DOHH2 (cell line): Measurements from ENCODE around the gene DLAT.

Experiments used
- H3F3A ChIP-seq: fragments of 200-600 bp; sonication (generic), shearing (Covaris generic); 2 replicates; pipeline ENCODE4 v1.6.0; 2016; ENCODE audit warnings: antibody characterized with exemption, mild to moderate bottlenecking; ENCODE audit not compliant: control insufficient read depth, insufficient read depth
- H3K27ac ChIP-seq: fragments of 200-600 bp; sonication (generic); 2 replicates; pipeline ENCODE4 v1.5.1; 2014; ENCODE audit warnings: low read depth, mild to moderate bottlenecking, low read length, moderate library complexity
- H3K27me3 ChIP-seq: fragments of 200-600 bp; sonication (generic); 2 replicates; pipeline ENCODE4 v1.6.1; 2014; ENCODE audit warnings: mild to moderate bottlenecking, low read length, mixed read lengths; ENCODE audit not compliant: control insufficient read depth
- H3K36me3 ChIP-seq: fragments of 200-600 bp; sonication (generic); 2 replicates; pipeline ENCODE4 v1.6.1; 2014; ENCODE audit warnings: mild to moderate bottlenecking, low read length, moderate library complexity, mixed read lengths; ENCODE audit not compliant: control insufficient read depth
- H3K4me1 ChIP-seq: fragments of 200-600 bp; sonication (generic); 2 replicates; pipeline ENCODE4 v1.6.1; 2014; ENCODE audit warnings: mild to moderate bottlenecking, low read length, mixed read lengths; ENCODE audit not compliant: control insufficient read depth
- H3K4me2 ChIP-seq: fragments of 200-600 bp; sonication (generic); 2 replicates; pipeline ENCODE4 v1.6.0; 2014; ENCODE audit warnings: mild to moderate bottlenecking, low read length, moderate library complexity
- H3K4me3 ChIP-seq: fragments of 200-600 bp; sonication (generic); 2 replicates; pipeline ENCODE4 v1.5.1; 2014; ENCODE audit warnings: mild to moderate bottlenecking, low read length, mixed read lengths
- H3K79me2 ChIP-seq: fragments of 200-600 bp; sonication (generic); 2 replicates; pipeline ENCODE4 v1.6.1; 2014; ENCODE audit warnings: mild to moderate bottlenecking, low read length, mixed read lengths; ENCODE audit not compliant: control insufficient read depth
- H3K9me2 ChIP-seq: fragments of 200-600 bp; sonication (generic); replicated peaks from 2 replicates; pipeline ENCODE4 v1.6.1; 2014; ENCODE audit warnings: mild to moderate bottlenecking, low read length, mixed read lengths; ENCODE audit not compliant: control insufficient read depth
- H3K9me3 ChIP-seq: fragments of 200-600 bp; sonication (generic); 2 replicates; pipeline ENCODE4 v1.6.1; 2014; ENCODE audit warnings: antibody characterized with exemption, low read length, mixed read lengths; ENCODE audit not compliant: control insufficient read depth, insufficient read depth
- H4K20me1 ChIP-seq: fragments of 200-600 bp; sonication (generic); 2 replicates; pipeline ENCODE4 v1.6.0; 2014; ENCODE audit warnings: low read depth, mild to moderate bottlenecking, antibody characterized with exemption, low read length, moderate library complexity; ENCODE audit not compliant: control insufficient read depth, insufficient read depth
- EZH2phosphoT487 ChIP-seq: fragments of 200-600 bp; sonication (generic); IDR thresholded peaks from 2 replicates; pipeline ENCODE4 v1.6.1; 2017; ENCODE audit warnings: borderline replicate concordance, mild to moderate bottlenecking, antibody characterized with exemption, low read length, moderate library complexity, mixed read lengths
- TF ChIP-seq, protein P1 (sequence below): fragments of 200-600 bp; sonication (generic); IDR thresholded peaks from one replicate; pipeline ENCODE4 v1.5.1; 2014; ENCODE audit warnings: antibody characterized with exemption, mild to moderate bottlenecking, low read depth, low read length; ENCODE audit not compliant: poor library complexity, severe bottlenecking

DLAT gene

GRCh38 chr11:111981270-111981669 lies 43.9 kb upstream of the DLAT start:
- 0 out of 2 replicates have a peak, but pooled peaks cover 3% of the 10 kb centered on the region for H3K4me1 ChIP-seq
- peaks cover 10% of the 10 kb centered on the region for H3K27me3 ChIP-seq
- no peak overlapping the region for H3K4me3 ChIP-seq
- no peaks in the 10 kb centered on the region for H3F3A ChIP-seq
- no peaks in the 10 kb centered on the region for H4K20me1 ChIP-seq
- no peaks in the 10 kb centered on the region for H3K9me3 ChIP-seq
- no peaks in the 10 kb centered on the region for H3K9me2 ChIP-seq
- TF ChIP-seq EZH2phosphoT487: no peak
- TF ChIP-seq, protein P1, sequence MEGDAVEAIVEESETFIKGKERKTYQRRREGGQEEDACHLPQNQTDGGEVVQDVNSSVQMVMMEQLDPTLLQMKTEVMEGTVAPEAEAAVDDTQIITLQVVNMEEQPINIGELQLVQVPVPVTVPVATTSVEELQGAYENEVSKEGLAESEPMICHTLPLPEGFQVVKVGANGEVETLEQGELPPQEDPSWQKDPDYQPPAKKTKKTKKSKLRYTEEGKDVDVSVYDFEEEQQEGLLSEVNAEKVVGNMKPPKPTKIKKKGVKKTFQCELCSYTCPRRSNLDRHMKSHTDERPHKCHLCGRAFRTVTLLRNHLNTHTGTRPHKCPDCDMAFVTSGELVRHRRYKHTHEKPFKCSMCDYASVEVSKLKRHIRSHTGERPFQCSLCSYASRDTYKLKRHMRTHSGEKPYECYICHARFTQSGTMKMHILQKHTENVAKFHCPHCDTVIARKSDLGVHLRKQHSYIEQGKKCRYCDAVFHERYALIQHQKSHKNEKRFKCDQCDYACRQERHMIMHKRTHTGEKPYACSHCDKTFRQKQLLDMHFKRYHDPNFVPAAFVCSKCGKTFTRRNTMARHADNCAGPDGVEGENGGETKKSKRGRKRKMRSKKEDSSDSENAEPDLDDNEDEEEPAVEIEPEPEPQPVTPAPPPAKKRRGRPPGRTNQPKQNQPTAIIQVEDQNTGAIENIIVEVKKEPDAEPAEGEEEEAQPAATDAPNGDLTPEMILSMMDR: no peak
- no peak overlapping the region for H3K4me2 ChIP-seq
- H3K79me2 ChIP-seq: no peaks in the 10 kb centered on the region
- no peaks in the 10 kb centered on the region for H3K36me3 ChIP-seq
- H3K27ac ChIP-seq: no peak overlapping the region

GRCh38 chr11:111982019-111982464 lies 43.2 kb upstream of the DLAT start:
- H4K20me1 ChIP-seq: no peaks in the 10 kb centered on the region
- peaks cover 10% of the 10 kb centered on the region for H3K27me3 ChIP-seq
- H3K36me3 ChIP-seq: no peaks in the 10 kb centered on the region
- H3K9me3 ChIP-seq: no peaks in the 10 kb centered on the region
- no peak overlapping the region for H3K27ac ChIP-seq
- no peaks in the 10 kb centered on the region for H3K9me2 ChIP-seq
- no peak overlapping the region for H3K4me3 ChIP-seq
- H3K79me2 ChIP-seq: no peaks in the 10 kb centered on the region
- no peak for TF ChIP-seq EZH2phosphoT487
- TF ChIP-seq, protein P1: peak; percentile 66
- H3F3A ChIP-seq: no peaks in the 10 kb centered on the region
- no peak overlapping the region for H3K4me2 ChIP-seq
- H3K4me1 ChIP-seq: 0 out of 2 replicates have a peak, but pooled peaks cover 3% of the 10 kb centered on the region

DNA sequence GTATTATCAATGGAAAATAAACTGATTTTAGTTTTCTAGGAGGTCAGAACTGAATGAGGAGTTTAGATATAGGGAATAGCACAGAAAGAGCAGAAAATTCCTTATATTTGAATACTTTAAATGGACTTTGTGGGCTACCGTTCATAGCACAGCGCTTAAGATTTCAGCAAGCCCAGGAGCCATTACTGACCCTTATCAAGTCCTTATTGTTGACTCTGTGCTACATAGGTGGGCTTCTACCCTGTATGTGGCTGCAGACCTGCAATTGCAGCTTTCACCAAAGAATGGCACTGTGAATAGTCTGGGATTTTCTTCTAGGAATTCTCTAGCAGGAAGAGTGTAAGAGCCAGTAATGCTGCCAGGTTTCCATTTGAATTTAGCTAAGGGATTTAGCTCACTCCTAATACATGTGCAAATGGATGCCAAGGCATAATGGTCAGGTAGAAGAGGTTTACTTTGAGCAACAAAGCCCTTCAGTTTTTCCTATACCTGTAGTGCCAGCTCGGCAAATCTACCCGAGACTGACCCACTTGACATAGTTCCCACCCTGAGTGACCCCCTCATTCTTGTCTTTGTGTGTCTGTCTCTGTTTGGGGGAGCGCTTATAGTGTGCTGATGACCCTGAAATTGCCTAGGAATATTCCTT lies 42.5 kb upstream of the DLAT start:
- no peaks in the 10 kb centered on the region for H4K20me1 ChIP-seq
- H3K79me2 ChIP-seq: no peaks in the 10 kb centered on the region
- H3K4me1 ChIP-seq: 0 out of 2 replicates have a peak, but pooled peaks cover 1% of the 10 kb centered on the region
- H3K4me3 ChIP-seq: no peak overlapping the region
- H3K27ac ChIP-seq: no peak overlapping the region
- no peak overlapping the region for H3K4me2 ChIP-seq
- H3F3A ChIP-seq: no peaks in the 10 kb centered on the region
- peaks cover 7% of the 10 kb centered on the region for H3K27me3 ChIP-seq
- H3K9me3 ChIP-seq: no peaks in the 10 kb centered on the region
- TF ChIP-seq, protein P1: no peak
- TF ChIP-seq EZH2phosphoT487: no peak
- no peaks in the 10 kb centered on the region for H3K9me2 ChIP-seq
- H3K36me3 ChIP-seq: no peaks in the 10 kb centered on the region
